PC-9 (cell line): Measurements from ENCODE around the gene RPS6KA4. TPM values are rescaled to one million over a fixed set of nuclear protein-coding genes. Genes with fewer than 3 reads are reported as not detected.

Source experiments
- BruUV-seq: library from RNA; stranded (reverse); fragments of 400-500 nt; replicated peaks from 2 replicates; lab custom pipeline; 2021; lab: Mats Ljungman, UMichigan
- CTCF ChIA-PET: fragments of 300-600 bp; sonication (Branson Sonifier 250); formaldehyde crosslinking; loops from one replicate; lab custom pipeline; 2022; ENCODE audit warnings: antibody characterized with exemption; lab: Charles Lee
- POLR2A ChIA-PET: fragments of 300-600 bp; sonication (Branson Sonifier 250); formaldehyde crosslinking; loops from one replicate; lab custom pipeline; 2022; ENCODE audit warnings: antibody characterized with exemption; ENCODE audit not compliant: unreplicated experiment; lab: Charles Lee
- DNase-seq, 2 experiments: peaks; one replicate each; pipeline versions ENCODE4 v3.0.0 to v3.0.0-alpha.2; 2015 to 2022; ENCODE audit warnings: mixed read lengths in 1 of 2
- H2AFZ ChIP-seq: fragments of 200-600 bp; sonication (generic); 2 replicates; pipeline ENCODE4 v1.8.1; 2017; ENCODE audit warnings: antibody characterized with exemption
- H3F3A ChIP-seq: fragments of 200-600 bp; sonication (generic); 2 replicates; pipeline ENCODE4 v1.8.1; 2017; ENCODE audit warnings: antibody characterized with exemption, mild to moderate bottlenecking, low read depth; ENCODE audit not compliant: insufficient read depth
- H3K27ac ChIP-seq: fragments of 200-600 bp; sonication (generic); 2 replicates; pipeline ENCODE4 v1.6.1; 2016; ENCODE audit warnings: mixed run types
- H3K27me3 ChIP-seq: fragments of 200-600 bp; sonication (generic); 2 replicates; pipeline ENCODE4 v1.6.1; 2016; ENCODE audit warnings: low read depth, mixed run types; ENCODE audit not compliant: insufficient read depth
- H3K36me3 ChIP-seq: fragments of 200-600 bp; sonication (generic); 2 replicates; pipeline ENCODE4 v1.6.1; 2016; ENCODE audit warnings: low read depth, mixed run types
- H3K4me1 ChIP-seq: fragments of 200-600 bp; sonication (generic); replicated peaks from 2 replicates; pipeline ENCODE4 v1.6.1; 2016; ENCODE audit warnings: mixed run types; ENCODE audit not compliant: insufficient read depth
- H3K4me2 ChIP-seq: fragments of 200-600 bp; sonication (generic); 2 replicates; pipeline ENCODE4 v1.6.1; 2017; ENCODE audit warnings: mixed run types
- H3K4me3 ChIP-seq: fragments of 200-600 bp; sonication (generic); 2 replicates; pipeline ENCODE4 v1.6.1; 2016; ENCODE audit warnings: mixed run types
- H3K79me2 ChIP-seq: fragments of 200-600 bp; sonication (generic); 2 replicates; pipeline ENCODE4 v1.6.1; 2017; ENCODE audit warnings: low read depth, mixed run types
- H3K9me2 ChIP-seq: fragments of 200-600 bp; sonication (generic); 2 replicates; pipeline ENCODE4 v1.8.1; 2017; ENCODE audit warnings: mild to moderate bottlenecking; ENCODE audit not compliant: insufficient read depth
- H3K9me3 ChIP-seq: fragments of 200-600 bp; sonication (generic); 2 replicates; pipeline ENCODE4 v1.8.1; 2016; ENCODE audit warnings: low read depth; ENCODE audit not compliant: insufficient read depth
- H4K20me1 ChIP-seq: fragments of 200-600 bp; sonication (generic); 2 replicates; pipeline ENCODE4 v1.8.1; 2017; ENCODE audit not compliant: insufficient read depth
- CTCF ChIP-seq: fragments of 200-600 bp; sonication (generic); conservative IDR thresholded peaks from 2 replicates; pipeline ENCODE4 v1.6.1; 2017; ENCODE audit warnings: mixed run types, antibody characterized with exemption, mild to moderate bottlenecking, moderate library complexity
- EZH2 ChIP-seq: fragments of 200-600 bp; sonication (generic); IDR thresholded peaks from 2 replicates; pipeline ENCODE4 v1.8.0; 2017; ENCODE audit warnings: antibody characterized with exemption, low read depth
- intact Hi-C: fragments of 100-400 bp; cut with micrococcal nuclease; formaldehyde crosslinking; loops from one replicate; pipeline ENCODE4 v1.10.0; 2022; ENCODE audit not compliant: unreplicated experiment
- total RNA-seq: library from RNA; stranded (reverse); gene quantifications from 2 replicates; pipeline ENCODE4 v1.2.3, GENCODE V29; 2021

RPS6KA4 gene
- total RNA-seq, 1 experiment from 2014 or later: 64.3 TPM

GRCh38 chr11:64385945-64386704 lies 27.2 kb downstream of the RPS6KA4 start:
- H2AFZ ChIP-seq: no peak overlapping the region
- H3K4me1 ChIP-seq: peaks cover 44% of the 10 kb centered on the region
- intact Hi-C loops: loop anchor here (1.0 kb wide), 1 partner anchor 53 kb away; no protein-coding TSS in a partner anchor
- H3K36me3 ChIP-seq: no peaks in the 10 kb centered on the region
- H3K79me2 ChIP-seq: no peaks in the 10 kb centered on the region
- DNase-seq: peak; percentile 81 to 98
- H3K4me3 ChIP-seq: no peak overlapping the region
- CTCF ChIA-PET: interaction anchor here (0.5 to 1.3 kb wide), 5 partner anchors 14 to 889 kb away, joined by 3 to 8 read pairs (median 4); no protein-coding TSS in a partner anchor
- no peak overlapping the region for H3K27ac ChIP-seq
- no peaks in the 10 kb centered on the region for H4K20me1 ChIP-seq
- no peaks in the 10 kb centered on the region for H3K9me3 ChIP-seq
- H3K27me3 ChIP-seq: no peaks in the 10 kb centered on the region
- BruUV-seq: no TSS peak
- TF ChIP-seq CTCF (no peak), EZH2 (no peak)
- H3F3A ChIP-seq: peaks cover 18% of the 10 kb centered on the region; the same call in 1 of the 2 replicates
- POLR2A ChIA-PET: interaction anchor here (0.5 to 0.9 kb wide), 5 partner anchors 31 to 347 kb away, joined by 3 to 23 read pairs (median 10); partner anchors contain the start of gene ESRRA
- H3K4me2 ChIP-seq: peak overlapping the region; percentile 12; the same call in 1 of the 2 replicates
- H3K9me2 ChIP-seq: no peaks in the 10 kb centered on the region

- H3K9me3 ChIP-seq: no peaks in the 10 kb centered on the region
- ChIA-PET CTCF (no interaction called here), POLR2A (no interaction called here)
- H3K4me1 ChIP-seq: peaks cover 34% of the 10 kb centered on the region
- no peaks in the 10 kb centered on the region for H3K79me2 ChIP-seq
- intact Hi-C loops: no loop called here
- no peak for DNase-seq
- BruUV-seq: no TSS peak
- no peaks in the 10 kb centered on the region for H3K36me3 ChIP-seq
- H3K27ac ChIP-seq: no peak overlapping the region
- no peak overlapping the region for H2AFZ ChIP-seq
- H4K20me1 ChIP-seq: no peaks in the 10 kb centered on the region
- peaks cover 18% of the 10 kb centered on the region; the same call in 1 of the 2 replicates for H3F3A ChIP-seq
- H3K9me2 ChIP-seq: no peaks in the 10 kb centered on the region
- H3K4me2 ChIP-seq: no peak overlapping the region
- H3K4me3 ChIP-seq: no peak overlapping the region
- TF ChIP-seq CTCF (no peak), EZH2 (no peak)
- H3K27me3 ChIP-seq: no peaks in the 10 kb centered on the region
These were observed 29.0 kb downstream of the RPS6KA4 start for GRCh38 chr11:64387916-64388315.

- Histone ChIP-seq H3K36me3 (no peaks in the 10 kb centered on the region), H3K4me3 (no peak overlapping the region), H3K4me2 (no peak overlapping the region), H3K79me2 (no peaks in the 10 kb centered on the region), H2AFZ (no peak overlapping the region), H4K20me1 (no peaks in the 10 kb centered on the region), H3K9me2 (no peaks in the 10 kb centered on the region), H3K9me3 (no peaks in the 10 kb centered on the region), H3F3A (peaks cover 18% of the 10 kb centered on the region; the same call in 1 of the 2 replicates), H3K27me3 (no peaks in the 10 kb centered on the region), H3K4me1 (peaks cover 32% of the 10 kb centered on the region), H3K27ac (no peak overlapping the region)
- BruUV-seq: no TSS peak
- no peak for DNase-seq
- no peak for TF ChIP-seq CTCF
- CTCF ChIA-PET: no interaction called here
- POLR2A ChIA-PET: no interaction called here
- intact Hi-C loops: no loop called here
These were observed 29.9 kb downstream of the RPS6KA4 start for GRCh38 chr11:64388894-64389293.
